GM19324 (cell line): ENCODE results near the gene KXD1.
A peak's percentile ranks its signal among the peaks of the same experiment; 100 is the strongest.
"Not testable (repeated sequence)": the region's sequence is repeated elsewhere in the genome, so short reads cannot be mapped to it uniquely, and the experiment has no call there.

Source experiments
- ATAC-seq: cut with Tn5 transposase; IDR thresholded peaks from one replicate; pipeline ENCODE4 v1.9.1; 2021; ENCODE audit warnings: mild to moderate bottlenecking, moderate library complexity; ENCODE audit not compliant: unreplicated experiment, low FRiP score

KXD1 gene

GRCh38 chr19:18576383-18576782 is 18.7 kb downstream of the KXD1 start:
- ATAC-seq: no peak

GRCh38 chr19:18577365-18577914 is 19.8 kb downstream of the KXD1 start:
- ATAC-seq: no peak

GRCh38 chr19:18580311-18580710 is 22.6 kb downstream of the KXD1 start:
- ATAC-seq: no peak

GRCh38 chr19:18586306-18586705 is 28.6 kb downstream of the KXD1 start:
- no peak for ATAC-seq

GRCh38 chr19:18587561-18587960 is 29.9 kb downstream of the KXD1 start:
- no peak for ATAC-seq

GRCh38 chr19:18587962-18588610 is 30.4 kb downstream of the KXD1 start:
- ATAC-seq: no peak

GRCh38 chr19:18588611-18589379 is 31.1 kb downstream of the KXD1 start, which contains the start of gene REX1BD:
REX1BD (plus strand) TSS chr19:18588798; CDS start chr19:18588802, 4 bp downstream.
- peak; percentile 81 for ATAC-seq

- peak; percentile 39 for ATAC-seq
These were observed 32.0 kb downstream of the KXD1 start for GRCh38 chr19:18589380-18590272.

- no peak for ATAC-seq
These were observed 32.9 kb downstream of the KXD1 start for GRCh38 chr19:18590273-18591272.

- no peak for ATAC-seq
These were observed 34.2 kb downstream of the KXD1 start for GRCh38 chr19:18591735-18592385.

- not testable (repeated sequence) for ATAC-seq
These were observed 35.1 kb downstream of the KXD1 start for GRCh38 chr19:18592732-18593131.

- no peak for ATAC-seq
These were observed 35.9 kb downstream of the KXD1 start for GRCh38 chr19:18593367-18594095.

- ATAC-seq: peak; percentile 50
These were observed 36.6 kb downstream of the KXD1 start for GRCh38 chr19:18594096-18594823.

- no peak for ATAC-seq
These were observed 37.2 kb downstream of the KXD1 start for GRCh38 chr19:18594824-18595373.

GRCh38 chr19:18595475-18595874 is 37.8 kb downstream of the KXD1 start:
- ATAC-seq: no peak

- ATAC-seq: no peak
These were observed 39.1 kb downstream of the KXD1 start for GRCh38 chr19:18596752-18597157.
